Mesendoderm (in vitro differentiated cells): ENCODE results near the gene MDH1B. TPM values are rescaled to one million over a fixed set of nuclear protein-coding genes. Genes with fewer than 3 reads are reported as not detected.

Experiments
- DNase-seq: peaks from one replicate; pipeline ENCODE4 v3.0.0; 2013
- H2AK5ac ChIP-seq: 2 replicates; pipeline ENCODE4 v1.6.1; 2013; ENCODE audit warnings: low read length, inconsistent platforms
- H2BK120ac ChIP-seq: 2 replicates; pipeline ENCODE4 v1.6.1; 2013; ENCODE audit warnings: low read depth, mild to moderate bottlenecking, low read length, moderate library complexity, mixed read lengths
- H2BK15ac ChIP-seq: replicated peaks from 2 replicates; pipeline ENCODE4 v1.6.1; 2013; ENCODE audit warnings: low read depth, mild to moderate bottlenecking, moderate library complexity
- H2BK5ac ChIP-seq: 2 replicates; pipeline ENCODE4 v1.6.1; 2013; ENCODE audit warnings: low read length, inconsistent platforms
- H3K18ac ChIP-seq: 2 replicates; pipeline ENCODE4 v1.6.1; 2013; ENCODE audit warnings: mild to moderate bottlenecking, low read length, mixed read lengths
- H3K23ac ChIP-seq: one replicate; pipeline ENCODE4 v1.6.1; 2013; ENCODE audit warnings: low read length
- H3K27ac ChIP-seq: 2 replicates; pipeline ENCODE4 v1.5.1; 2013; ENCODE audit warnings: low read depth, mild to moderate bottlenecking, inconsistent platforms, low read length, moderate library complexity
- H3K27me3 ChIP-seq: 2 replicates; pipeline ENCODE4 v1.6.1; 2013; ENCODE audit warnings: low read length, control low read depth, mild to moderate bottlenecking, inconsistent platforms; ENCODE audit not compliant: insufficient read depth, poor library complexity
- H3K36me3 ChIP-seq: 2 replicates; pipeline ENCODE4 v1.6.1; 2013; ENCODE audit warnings: low read length, inconsistent platforms; ENCODE audit not compliant: control insufficient read depth, insufficient read depth
- H3K4ac ChIP-seq: one replicate; pipeline ENCODE4 v1.6.1; 2013; ENCODE audit warnings: low read depth, mild to moderate bottlenecking, low read length, moderate library complexity
- H3K4me1 ChIP-seq: 2 replicates; pipeline ENCODE4 v1.6.1; 2013; ENCODE audit warnings: low read depth, low read length, inconsistent platforms; ENCODE audit not compliant: control insufficient read depth
- H3K4me2 ChIP-seq: 2 replicates; pipeline ENCODE4 v1.6.1; 2013; ENCODE audit warnings: low read length
- H3K4me3 ChIP-seq: 2 replicates; pipeline ENCODE4 v1.5.1; 2013; ENCODE audit warnings: mild to moderate bottlenecking, low read length
- H3K56ac ChIP-seq: one replicate; pipeline ENCODE4 v1.6.1; 2013; ENCODE audit warnings: low read length
- H3K79me1 ChIP-seq: 2 replicates; pipeline ENCODE4 v1.6.1; 2013; ENCODE audit warnings: low read length, inconsistent platforms
- H3K79me2 ChIP-seq: 2 replicates; pipeline ENCODE4 v1.6.1; 2013; ENCODE audit warnings: mild to moderate bottlenecking, low read length; ENCODE audit not compliant: control insufficient read depth, insufficient read depth
- H3K9ac ChIP-seq: 2 replicates; pipeline ENCODE4 v1.6.1; 2013; ENCODE audit warnings: low read length, inconsistent platforms
- H4K5ac ChIP-seq: one replicate; pipeline ENCODE4 v1.6.1; 2013; ENCODE audit warnings: low read length
- H4K8ac ChIP-seq: one replicate; pipeline ENCODE4 v1.6.1; 2013; ENCODE audit warnings: low read depth, mild to moderate bottlenecking, control low read depth, low read length, moderate library complexity
- WGBS: extraction: QIAGEN DNeasy Blood & Tissue Kit; methylation state at CpG from one replicate; pipeline ENCODE4 v1.1.7; 2013; ENCODE audit warnings: low lambda C conversion rate, missing lambda C conversion rate; ENCODE audit not compliant: insufficient coverage; ENCODE audit errors: extremely low coverage; 5-methylcytosine and 5-hydroxymethylcytosine counted together
- small RNA-seq: library from polyadenylated mRNA; stranded (forward); fragments of <200 nt; extraction: miRNeasy Mini kit (QIAGEN cat#:217004); gene quantifications from one replicate; pipeline ENCODE3, GENCODE V24; 2013; ENCODE audit not compliant: insufficient read depth

MDH1B gene

DNA sequence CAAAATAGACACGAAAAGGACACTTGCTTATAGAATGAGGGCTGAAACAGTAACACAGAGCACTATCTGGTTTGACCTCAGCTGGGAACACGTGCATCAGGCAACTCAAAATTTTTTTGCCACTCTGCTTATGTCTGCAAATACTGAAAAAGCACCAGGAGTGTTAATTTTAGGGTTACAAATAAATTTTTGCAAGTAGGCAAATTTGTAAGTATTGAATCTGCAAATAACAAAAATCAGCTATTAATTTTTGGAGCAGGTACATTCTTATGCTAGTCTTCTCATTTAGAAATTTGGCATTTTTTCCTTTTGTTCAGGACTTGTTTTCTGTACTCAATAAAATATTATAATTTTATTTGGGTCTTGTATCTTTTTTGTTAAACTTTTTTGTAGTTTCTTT is 76.7 kb downstream of the MDH1B start:
- H2BK5ac ChIP-seq = no peak overlapping the region
- no peaks in the 10 kb centered on the region for H3K79me2 ChIP-seq
- no peak overlapping the region for H3K18ac ChIP-seq
- no peak overlapping the region for H3K4ac ChIP-seq
- H4K8ac ChIP-seq = no peak overlapping the region
- no peaks in the 10 kb centered on the region for H3K4me1 ChIP-seq
- H3K27me3 ChIP-seq = peaks cover 2% of the 10 kb centered on the region
- WGBS = no CpG with 5 or more reads among the region's 2 CpGs
- no peak overlapping the region for H2BK15ac ChIP-seq
- H3K4me3 ChIP-seq = no peak overlapping the region
- no peak overlapping the region for H3K4me2 ChIP-seq
- H3K79me1 ChIP-seq = no peaks in the 10 kb centered on the region
- no peak overlapping the region for H3K27ac ChIP-seq
- DNase-seq = no peak
- no peak overlapping the region for H3K23ac ChIP-seq
- no peak overlapping the region for H3K56ac ChIP-seq
- no peaks in the 10 kb centered on the region for H3K36me3 ChIP-seq
- no peak overlapping the region for H4K5ac ChIP-seq
- H2BK120ac ChIP-seq = no peak overlapping the region
- H2AK5ac ChIP-seq = no peak overlapping the region
- no peak overlapping the region for H3K9ac ChIP-seq

Small RNA genes within 50 kb of the gene (small RNA-seq; reads per million reads assigned to genes)
- not detected for gene MIR3130-2
- not detected for gene RF00019
